ENCODE measurements around the gene MYL10. TPM values are rescaled to one million over a fixed set of nuclear protein-coding genes. Genes with fewer than 3 reads are reported as not detected.

The MYL10 gene
- total RNA-seq, 1 experiment from 2014 or later, result not detected

- H3K9me3 ChIP-seq (ENCODE audit: insufficient read depth, low read depth), result no peaks in the 10 kb centered on the region
- no peaks in the 10 kb centered on the region for H3K79me2 ChIP-seq (ENCODE audit: low read depth)
- H4K20me1 ChIP-seq (ENCODE audit: insufficient read depth), result no peaks in the 10 kb centered on the region
- POLR2A ChIA-PET (ENCODE audit: unreplicated experiment), result interaction anchor here (0.6 to 0.7 kb wide), 2 partner anchors 274 to 424 kb away, joined by 3 to 6 read pairs; no protein-coding TSS in a partner anchor
- no peak overlapping the region for H3K4me3 ChIP-seq
- no TSS peak for BruUV-seq (replicated peaks)
- H3K4me1 ChIP-seq (replicated peaks; ENCODE audit: insufficient read depth), result no peaks in the 10 kb centered on the region
- TF ChIP-seq CTCF (conservative IDR thresholded peaks at IDR 0.05) (no peak), EZH2 (IDR thresholded peaks at IDR 0.05; ENCODE audit: low read depth) (no peak)
- no peaks in the 10 kb centered on the region for H3F3A ChIP-seq (ENCODE audit: insufficient read depth, low read depth)
- no peaks in the 10 kb centered on the region for H3K36me3 ChIP-seq (ENCODE audit: low read depth)
- peaks cover 4% of the 10 kb centered on the region; the same call in 1 of the 2 replicates for H3K27me3 ChIP-seq (ENCODE audit: insufficient read depth, low read depth)
- H3K27ac ChIP-seq, result no peak overlapping the region
- intact Hi-C loops (cut with micrococcal nuclease; ENCODE audit: unreplicated experiment), result loop anchor here (5.0 kb wide), 1 partner anchor 260 kb away; no protein-coding TSS in a partner anchor
- no peak for DNase-seq
- no peak overlapping the region for H2AFZ ChIP-seq
- H3K4me2 ChIP-seq, result no peak overlapping the region
- CTCF ChIA-PET, result no interaction called here
- H3K9me2 ChIP-seq (ENCODE audit: insufficient read depth), result no peaks in the 10 kb centered on the region
Measured at GRCh38 chr7:101596898-101597297, 32.2 kb downstream of the MYL10 start.

GRCh38 chr7:101595766-101596537, 33.1 kb downstream of the MYL10 start:
- Histone ChIP-seq H3K9me2 (ENCODE audit: insufficient read depth) (no peaks in the 10 kb centered on the region), H3K4me1 (replicated peaks; ENCODE audit: insufficient read depth) (no peaks in the 10 kb centered on the region), H3F3A (ENCODE audit: insufficient read depth, low read depth) (no peaks in the 10 kb centered on the region), H4K20me1 (ENCODE audit: insufficient read depth) (no peaks in the 10 kb centered on the region), H3K4me3 (no peak overlapping the region), H3K79me2 (ENCODE audit: low read depth) (no peaks in the 10 kb centered on the region), H3K4me2 (no peak overlapping the region), H3K27ac (no peak overlapping the region), H2AFZ (no peak overlapping the region), H3K36me3 (ENCODE audit: low read depth) (no peaks in the 10 kb centered on the region), H3K9me3 (ENCODE audit: insufficient read depth, low read depth) (no peaks in the 10 kb centered on the region), H3K27me3 (ENCODE audit: insufficient read depth, low read depth) (peaks cover 4% of the 10 kb centered on the region; the same call in 1 of the 2 replicates)
- no peak for DNase-seq
- intact Hi-C loops (cut with micrococcal nuclease; ENCODE audit: unreplicated experiment), result loop anchor here (5.0 kb wide), 1 partner anchor 261 kb away; no protein-coding TSS in a partner anchor
- CTCF ChIA-PET, result no interaction called here
- BruUV-seq (replicated peaks), result no TSS peak
- POLR2A ChIA-PET (ENCODE audit: unreplicated experiment), result interaction anchor here (0.6 kb wide), 1 partner anchor 1703 kb away, joined by 3 read pairs; no protein-coding TSS in a partner anchor
- TF ChIP-seq EZH2 (IDR thresholded peaks at IDR 0.05; ENCODE audit: low read depth), result no peak

GRCh38 chr7:101595246-101595645, 33.9 kb downstream of the MYL10 start:
- Histone ChIP-seq H3K79me2 (ENCODE audit: low read depth) (no peaks in the 10 kb centered on the region), H3K27ac (no peak overlapping the region), H3K4me3 (no peak overlapping the region), H3K36me3 (ENCODE audit: low read depth) (no peaks in the 10 kb centered on the region), H3K27me3 (ENCODE audit: insufficient read depth, low read depth) (peaks cover 4% of the 10 kb centered on the region; the same call in 1 of the 2 replicates), H3K9me3 (ENCODE audit: insufficient read depth, low read depth) (no peaks in the 10 kb centered on the region), H3K4me1 (replicated peaks; ENCODE audit: insufficient read depth) (no peaks in the 10 kb centered on the region), H3F3A (ENCODE audit: insufficient read depth, low read depth) (no peaks in the 10 kb centered on the region), H3K9me2 (ENCODE audit: insufficient read depth) (no peaks in the 10 kb centered on the region), H3K4me2 (no peak overlapping the region), H2AFZ (no peak overlapping the region), H4K20me1 (ENCODE audit: insufficient read depth) (no peaks in the 10 kb centered on the region)
- intact Hi-C loops (cut with micrococcal nuclease; ENCODE audit: unreplicated experiment), result loop anchor here (5.0 kb wide), 1 partner anchor 262 kb away; no protein-coding TSS in a partner anchor
- POLR2A ChIA-PET (ENCODE audit: unreplicated experiment), result interaction anchor here (0.6 kb wide), 1 partner anchor 1703 kb away, joined by 3 read pairs; no protein-coding TSS in a partner anchor
- no TSS peak for BruUV-seq (replicated peaks)
- CTCF ChIA-PET, result no interaction called here
- TF ChIP-seq CTCF (conservative IDR thresholded peaks at IDR 0.05) (no peak), EZH2 (IDR thresholded peaks at IDR 0.05; ENCODE audit: low read depth) (no peak)
- DNase-seq, result no peak
